HL-60 (cell line): ENCODE data around the gene TRIM32.

Source experiments
- GABPA ChIP-seq: IDR thresholded peaks from 2 replicates; pipeline ENCODE4 v1.6.1; 2012; ENCODE audit warnings: low read depth
- POLR2AphosphoS5 ChIP-seq: IDR thresholded peaks from 2 replicates; pipeline ENCODE4 v1.6.1; 2012; ENCODE audit warnings: low read depth
- SPI1 ChIP-seq: IDR thresholded peaks from 2 replicates; pipeline ENCODE4 v1.6.1; 2012; ENCODE audit warnings: low read depth, mild to moderate bottlenecking, borderline replicate concordance
- TF ChIP-seq, protein P1 (sequence below): IDR thresholded peaks from one replicate; pipeline ENCODE4 v1.5.1; 2011; ENCODE audit warnings: low read length, control low read depth, inconsistent platforms; ENCODE audit not compliant: insufficient read depth
- TF ChIP-seq, protein P2 (sequence below): IDR thresholded peaks from 2 replicates; pipeline ENCODE4 v1.6.1; 2012; ENCODE audit warnings: low read depth; ENCODE audit not compliant: insufficient replicate concordance

DNA sequence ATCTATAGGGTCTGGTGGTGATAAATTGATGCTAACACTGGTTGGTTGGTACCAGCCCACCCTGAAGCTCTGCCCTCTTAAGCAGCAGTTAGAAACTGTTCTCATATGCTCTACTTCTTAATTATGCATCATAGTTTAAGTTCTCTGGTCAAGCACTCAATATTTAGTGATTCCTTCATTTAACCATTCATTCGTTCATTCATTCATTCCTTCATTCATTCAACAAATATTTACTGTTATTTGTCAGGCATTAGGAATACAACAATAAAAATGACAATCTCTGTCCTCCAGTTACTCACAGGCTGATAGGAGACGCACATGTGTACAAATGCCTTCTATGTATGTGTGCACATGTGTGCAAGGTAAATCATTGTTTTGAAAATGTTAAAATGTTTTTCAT lies 54.6 kb downstream of the TRIM32 start:
- TF ChIP-seq, protein P1, sequence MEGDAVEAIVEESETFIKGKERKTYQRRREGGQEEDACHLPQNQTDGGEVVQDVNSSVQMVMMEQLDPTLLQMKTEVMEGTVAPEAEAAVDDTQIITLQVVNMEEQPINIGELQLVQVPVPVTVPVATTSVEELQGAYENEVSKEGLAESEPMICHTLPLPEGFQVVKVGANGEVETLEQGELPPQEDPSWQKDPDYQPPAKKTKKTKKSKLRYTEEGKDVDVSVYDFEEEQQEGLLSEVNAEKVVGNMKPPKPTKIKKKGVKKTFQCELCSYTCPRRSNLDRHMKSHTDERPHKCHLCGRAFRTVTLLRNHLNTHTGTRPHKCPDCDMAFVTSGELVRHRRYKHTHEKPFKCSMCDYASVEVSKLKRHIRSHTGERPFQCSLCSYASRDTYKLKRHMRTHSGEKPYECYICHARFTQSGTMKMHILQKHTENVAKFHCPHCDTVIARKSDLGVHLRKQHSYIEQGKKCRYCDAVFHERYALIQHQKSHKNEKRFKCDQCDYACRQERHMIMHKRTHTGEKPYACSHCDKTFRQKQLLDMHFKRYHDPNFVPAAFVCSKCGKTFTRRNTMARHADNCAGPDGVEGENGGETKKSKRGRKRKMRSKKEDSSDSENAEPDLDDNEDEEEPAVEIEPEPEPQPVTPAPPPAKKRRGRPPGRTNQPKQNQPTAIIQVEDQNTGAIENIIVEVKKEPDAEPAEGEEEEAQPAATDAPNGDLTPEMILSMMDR = no peak
- TF ChIP-seq, protein P2, sequence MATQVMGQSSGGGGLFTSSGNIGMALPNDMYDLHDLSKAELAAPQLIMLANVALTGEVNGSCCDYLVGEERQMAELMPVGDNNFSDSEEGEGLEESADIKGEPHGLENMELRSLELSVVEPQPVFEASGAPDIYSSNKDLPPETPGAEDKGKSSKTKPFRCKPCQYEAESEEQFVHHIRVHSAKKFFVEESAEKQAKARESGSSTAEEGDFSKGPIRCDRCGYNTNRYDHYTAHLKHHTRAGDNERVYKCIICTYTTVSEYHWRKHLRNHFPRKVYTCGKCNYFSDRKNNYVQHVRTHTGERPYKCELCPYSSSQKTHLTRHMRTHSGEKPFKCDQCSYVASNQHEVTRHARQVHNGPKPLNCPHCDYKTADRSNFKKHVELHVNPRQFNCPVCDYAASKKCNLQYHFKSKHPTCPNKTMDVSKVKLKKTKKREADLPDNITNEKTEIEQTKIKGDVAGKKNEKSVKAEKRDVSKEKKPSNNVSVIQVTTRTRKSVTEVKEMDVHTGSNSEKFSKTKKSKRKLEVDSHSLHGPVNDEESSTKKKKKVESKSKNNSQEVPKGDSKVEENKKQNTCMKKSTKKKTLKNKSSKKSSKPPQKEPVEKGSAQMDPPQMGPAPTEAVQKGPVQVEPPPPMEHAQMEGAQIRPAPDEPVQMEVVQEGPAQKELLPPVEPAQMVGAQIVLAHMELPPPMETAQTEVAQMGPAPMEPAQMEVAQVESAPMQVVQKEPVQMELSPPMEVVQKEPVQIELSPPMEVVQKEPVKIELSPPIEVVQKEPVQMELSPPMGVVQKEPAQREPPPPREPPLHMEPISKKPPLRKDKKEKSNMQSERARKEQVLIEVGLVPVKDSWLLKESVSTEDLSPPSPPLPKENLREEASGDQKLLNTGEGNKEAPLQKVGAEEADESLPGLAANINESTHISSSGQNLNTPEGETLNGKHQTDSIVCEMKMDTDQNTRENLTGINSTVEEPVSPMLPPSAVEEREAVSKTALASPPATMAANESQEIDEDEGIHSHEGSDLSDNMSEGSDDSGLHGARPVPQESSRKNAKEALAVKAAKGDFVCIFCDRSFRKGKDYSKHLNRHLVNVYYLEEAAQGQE = no peak
- TF ChIP-seq POLR2AphosphoS5 (no peak), GABPA (no peak), SPI1 (no peak)
